RWPE2 (cell line): ENCODE results near the gene FMNL2.

ENCODE experiments used
- ATAC-seq: fragments of 200-7000 bp; cut with Tn5 transposase; 3 replicates; pipeline ENCODE4 v1.9.1; 2021; ENCODE audit warnings: low read depth
- DNase-seq: peaks from one replicate; pipeline ENCODE4 v3.0.0-alpha.2; 2020; ENCODE audit warnings: low spot score
- H3K27ac ChIP-seq: fragments of 450-650 bp; 2 replicates; pipeline ENCODE4 v1.5.1; 2017; ENCODE audit warnings: mild to moderate bottlenecking; ENCODE audit not compliant: poor library complexity, severe bottlenecking
- H3K27me3 ChIP-seq: fragments of 250-450 bp; sonication (Bioruptor Pico); 2 replicates; pipeline ENCODE4 v1.5.1; 2021; ENCODE audit warnings: mild to moderate bottlenecking, moderate library complexity; ENCODE audit not compliant: insufficient read depth, poor library complexity, severe bottlenecking
- H3K36me3 ChIP-seq: fragments of 250-450 bp; sonication (Bioruptor Pico); 2 replicates; pipeline ENCODE4 v1.5.1; 2020; ENCODE audit warnings: low read depth, mild to moderate bottlenecking, moderate library complexity
- H3K4me1 ChIP-seq: fragments of 250-450 bp; sonication (Bioruptor Pico); 2 replicates; pipeline ENCODE4 v1.5.1; 2021; ENCODE audit warnings: mild to moderate bottlenecking, moderate library complexity; ENCODE audit not compliant: insufficient read depth, poor library complexity, severe bottlenecking
- H3K4me3 ChIP-seq: fragments of 250-450 bp; sonication (Bioruptor Pico); 2 replicates; pipeline ENCODE4 v1.5.1; 2021; ENCODE audit warnings: mild to moderate bottlenecking, moderate library complexity; ENCODE audit not compliant: severe bottlenecking
- H3K9me3 ChIP-seq: fragments of 250-450 bp; sonication (Bioruptor Pico); 2 replicates; pipeline ENCODE4 v1.5.1; 2021; ENCODE audit warnings: mild to moderate bottlenecking, moderate library complexity; ENCODE audit not compliant: severe bottlenecking
- CTCF ChIP-seq: fragments of 450-650 bp; IDR thresholded peaks from one replicate; pipeline ENCODE4 v1.5.1; 2017; ENCODE audit warnings: mild to moderate bottlenecking, moderate library complexity; ENCODE audit not compliant: poor library complexity, severe bottlenecking

FMNL2 gene

GRCh38 chr2:152558158-152558984 is 223.4 kb downstream of the FMNL2 start:
- Histone ChIP-seq H3K4me3 (no peak overlapping the region), H3K27ac (no peak overlapping the region), H3K27me3 (no peaks in the 10 kb centered on the region), H3K36me3 (peaks cover 34% of the 10 kb centered on the region), H3K9me3 (no peaks in the 10 kb centered on the region), H3K4me1 (peaks cover 9% of the 10 kb centered on the region)
- TF ChIP-seq CTCF, result no peak
- DNase-seq, result no peak
- ATAC-seq, result no peak

- TF ChIP-seq CTCF, result no peak
- no peaks in the 10 kb centered on the region for H3K9me3 ChIP-seq
- H3K36me3 ChIP-seq, result peaks cover 36% of the 10 kb centered on the region
- H3K27me3 ChIP-seq, result no peaks in the 10 kb centered on the region
- H3K27ac ChIP-seq, result no peak overlapping the region
- ATAC-seq (no peak), DNase-seq (no peak)
- H3K4me3 ChIP-seq, result no peak overlapping the region
- H3K4me1 ChIP-seq, result peaks cover 9% of the 10 kb centered on the region
These were observed 224.0 kb downstream of the FMNL2 start for GRCh38 chr2:152559008-152559407.

- no peak for TF ChIP-seq CTCF
- no peaks in the 10 kb centered on the region for H3K9me3 ChIP-seq
- ATAC-seq (peak; percentile 61; the same call in 2 of the 3 replicates), DNase-seq (no peak)
- H3K4me3 ChIP-seq, result no peak overlapping the region
- peaks cover 9% of the 10 kb centered on the region for H3K4me1 ChIP-seq
- H3K36me3 ChIP-seq, result peaks cover 38% of the 10 kb centered on the region
- peak overlapping the region; percentile 22 for H3K27ac ChIP-seq
- H3K27me3 ChIP-seq, result no peaks in the 10 kb centered on the region
These were observed 225.2 kb downstream of the FMNL2 start for GRCh38 chr2:152560166-152560565.

GRCh38 chr2:152560873-152561595 is 226.1 kb downstream of the FMNL2 start:
- ATAC-seq (no peak), DNase-seq (no peak)
- Histone ChIP-seq H3K27me3 (no peaks in the 10 kb centered on the region), H3K4me3 (no peak overlapping the region), H3K36me3 (peaks cover 38% of the 10 kb centered on the region), H3K4me1 (peaks cover 9% of the 10 kb centered on the region), H3K9me3 (no peaks in the 10 kb centered on the region), H3K27ac (no peak overlapping the region)
- no peak for TF ChIP-seq CTCF
